NCI-H2081 (cell line): ENCODE results near the gene TRIM61.
"Not testable (repeated sequence)": the region's sequence is repeated elsewhere in the genome, so short reads cannot be mapped to it uniquely, and the experiment has no call there.

Experiments used
- DNase-seq, 2 experiments: peaks; one replicate each; lab custom pipeline; 2025; lab: John Stamatoyannopoulos, UW

Gene TRIM61

GRCh38 chr4:164977243-164978164 is at the start of gene TRIM61:
TRIM61 (minus strand) TSS chr4:164977657; CDS start chr4:164970002, 7,655 bp downstream.
- no peak for DNase-seq

GRCh38 chr4:165025782-165026181 is 48.3 kb upstream of the TRIM61 start:
- not testable (repeated sequence) for DNase-seq

- not testable (repeated sequence) for DNase-seq
These were observed 42.5 kb upstream of the TRIM61 start for GRCh38 chr4:165019995-165020394.

- DNase-seq = no peak
These were observed 39.5 kb upstream of the TRIM61 start for GRCh38 chr4:165016971-165017370.

GRCh38 chr4:165013691-165014090 is 36.2 kb upstream of the TRIM61 start:
- no peak for DNase-seq

GRCh38 chr4:165011403-165011802 is 33.9 kb upstream of the TRIM61 start:
- DNase-seq = no peak

- no peak for DNase-seq
These were observed 33.5 kb upstream of the TRIM61 start for GRCh38 chr4:165010991-165011390.

- no peak for DNase-seq
These were observed 33.0 kb upstream of the TRIM61 start for GRCh38 chr4:165010487-165010886.

GRCh38 chr4:165009493-165010227 is 32.2 kb upstream of the TRIM61 start:
- DNase-seq = no peak

- DNase-seq = no peak
These were observed 29.4 kb upstream of the TRIM61 start for GRCh38 chr4:165006886-165007285.

- no peak for DNase-seq
These were observed 29.0 kb upstream of the TRIM61 start for GRCh38 chr4:165006456-165006855.

GRCh38 chr4:165005352-165005925 is 28.0 kb upstream of the TRIM61 start:
- no peak for DNase-seq

GRCh38 chr4:165001957-165002356 is 24.5 kb upstream of the TRIM61 start:
- not testable (repeated sequence) for DNase-seq

GRCh38 chr4:164998526-164999080 is 21.1 kb upstream of the TRIM61 start:
- DNase-seq = not testable (repeated sequence)

GRCh38 chr4:164997941-164998340 is 20.5 kb upstream of the TRIM61 start:
- DNase-seq = peak in 1 of 2 experiments; percentile 49

- DNase-seq = peak in 1 of 2 experiments; percentile 33
These were observed 19.9 kb upstream of the TRIM61 start for GRCh38 chr4:164997324-164997723.

GRCh38 chr4:164996123-164996522 is 18.7 kb upstream of the TRIM61 start:
- DNase-seq = not testable (repeated sequence)

- DNase-seq = not testable (repeated sequence)
These were observed 13.3 kb upstream of the TRIM61 start for GRCh38 chr4:164990786-164991185.

GRCh38 chr4:164989471-164989870 is 12.0 kb upstream of the TRIM61 start:
- DNase-seq = peak in 1 of 2 experiments; percentile 1

GRCh38 chr4:164971929-164972328 is 5.5 kb downstream of the TRIM61 start:
- not testable (repeated sequence) for DNase-seq

- DNase-seq = no peak
These were observed 17.6 kb downstream of the TRIM61 start for GRCh38 chr4:164959896-164960295.

- not testable (repeated sequence) for DNase-seq
These were observed 18.0 kb downstream of the TRIM61 start for GRCh38 chr4:164959421-164959820.
